ENCODE results near the gene NLRP9.

The NLRP9 gene

DNA sequence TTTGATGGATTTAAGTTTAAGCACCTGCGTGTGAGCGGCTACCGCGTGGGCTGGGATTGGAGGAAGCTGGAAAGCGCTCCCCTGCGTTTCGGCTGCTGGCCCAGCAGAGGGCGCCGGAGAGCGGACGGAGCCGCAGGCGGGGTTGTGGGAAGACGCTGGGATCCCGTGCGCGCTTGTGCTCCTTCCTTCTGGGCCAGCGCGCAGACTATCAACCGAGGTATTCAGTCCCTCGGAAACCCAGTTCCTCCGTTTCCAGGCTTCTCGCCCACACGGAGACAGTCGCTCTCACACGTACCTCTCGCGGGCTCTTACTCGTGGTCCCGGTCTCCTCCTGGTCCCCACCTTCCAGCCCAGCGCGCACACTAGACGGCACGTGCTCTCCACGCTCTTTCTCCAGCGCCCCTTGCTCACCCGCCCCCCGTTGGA, 34.4 kb downstream of the NLRP9 start:
- peak; percentile 76 for DNase-seq (ENCODE audit: low spot score)

DNA sequence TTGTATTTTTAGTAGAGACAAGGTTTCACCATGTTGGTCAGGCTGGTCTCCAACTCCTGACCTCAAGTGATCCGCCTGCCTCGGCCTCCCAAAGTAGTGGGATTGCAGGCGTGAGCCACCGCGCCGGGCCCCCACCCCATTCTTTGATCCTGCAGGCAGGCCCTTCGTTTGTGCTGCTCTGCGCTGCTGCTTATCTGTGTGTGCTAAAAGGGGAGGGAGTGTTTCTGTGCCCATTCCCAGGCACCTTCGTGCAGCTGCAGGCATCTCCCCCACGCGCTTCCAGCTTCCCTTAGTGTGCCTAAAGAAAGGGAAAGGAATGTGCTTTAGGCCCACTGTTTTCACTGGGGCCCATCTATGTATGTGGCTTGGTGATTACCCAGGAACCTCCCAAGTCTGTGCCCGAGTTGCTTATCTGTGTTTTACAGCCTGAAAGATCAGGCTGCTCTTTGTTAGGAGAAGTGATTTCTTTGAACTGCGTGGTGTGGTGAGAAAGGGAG, 36.0 kb downstream of the NLRP9 start:
- no peak for DNase-seq (ENCODE audit: low spot score)

DNA sequence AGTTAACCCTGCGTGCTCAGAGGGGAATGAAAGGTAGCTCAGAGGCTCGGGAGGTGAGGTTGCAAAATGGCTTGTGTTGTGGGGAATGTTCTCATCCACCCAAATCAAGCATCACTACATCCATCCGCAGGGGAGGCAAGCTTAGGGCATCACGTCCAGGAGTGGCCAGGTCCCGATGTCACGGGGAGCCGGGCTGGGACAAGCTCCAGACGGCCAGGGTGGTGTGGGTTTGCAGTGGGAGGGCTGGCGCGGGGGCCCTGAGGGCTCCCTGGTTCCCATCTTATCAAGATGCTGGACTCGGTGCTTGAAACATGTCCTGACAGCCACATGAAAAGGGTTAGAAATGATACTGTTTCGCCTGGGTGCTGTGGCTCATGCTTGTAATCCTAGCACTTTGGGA, 37.4 kb downstream of the NLRP9 start:
- DNase-seq (ENCODE audit: low spot score), result no peak

DNA sequence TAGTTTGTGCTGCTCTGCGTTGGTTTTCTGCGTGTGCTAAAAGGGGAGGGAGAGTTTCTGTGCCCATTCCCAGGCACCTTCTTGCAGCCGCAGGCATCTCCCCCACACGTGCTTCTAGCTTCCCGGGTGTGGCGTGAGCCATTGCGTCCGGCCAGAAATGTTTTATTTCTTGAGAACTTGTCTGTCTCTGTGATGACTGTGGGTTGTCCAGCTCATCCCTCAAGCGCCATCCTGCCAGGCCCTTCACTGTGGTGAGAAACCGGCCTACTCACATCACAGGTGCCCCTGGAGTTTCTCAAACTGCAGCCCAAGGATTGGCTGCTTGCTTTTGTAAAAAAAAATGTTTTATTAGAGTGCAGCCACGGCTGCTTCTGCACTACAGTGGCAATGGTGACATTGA, 39.0 kb downstream of the NLRP9 start:
- DNase-seq (ENCODE audit: low spot score), result no peak

DNA sequence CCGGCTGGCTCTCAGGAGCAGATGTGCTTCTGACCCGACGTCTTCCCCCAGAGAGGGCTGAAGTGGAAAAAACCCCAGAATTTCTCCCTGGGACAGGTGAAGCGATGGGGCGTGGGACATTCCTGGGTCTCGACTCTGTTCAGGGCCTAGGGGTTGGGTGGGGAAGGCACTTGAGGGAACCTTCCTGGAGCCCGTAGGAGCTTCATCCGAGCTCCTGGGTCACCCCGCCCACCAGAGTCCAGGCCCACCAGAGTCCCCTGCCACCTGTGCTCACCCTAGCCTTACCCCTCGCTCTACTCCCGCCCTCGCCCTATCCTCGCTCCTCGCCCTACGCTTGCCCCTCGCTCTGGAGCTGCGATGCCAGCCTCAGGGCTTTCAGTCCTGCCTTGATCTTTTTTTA, 39.9 kb downstream of the NLRP9 start:
- DNase-seq (ENCODE audit: low spot score), result no peak

DNA sequence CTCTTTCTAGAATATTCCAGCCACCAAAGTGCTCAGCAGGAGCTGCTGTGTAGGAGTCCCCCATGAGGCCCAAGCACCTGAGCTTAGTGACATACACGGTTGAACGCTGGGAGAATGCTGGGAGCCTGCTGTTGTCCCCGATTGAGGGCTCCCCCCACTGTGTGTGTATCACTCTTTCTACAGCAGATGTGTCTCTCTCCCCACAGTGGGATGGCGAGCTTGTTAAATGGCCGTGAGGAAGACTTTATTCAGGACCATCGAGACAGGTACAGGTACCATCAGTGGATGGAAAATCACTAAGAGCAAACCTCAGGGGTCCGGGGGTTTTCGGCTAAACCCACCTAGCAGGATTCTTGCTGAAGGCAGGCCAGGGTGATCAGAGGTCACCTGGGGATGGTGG, 40.5 kb downstream of the NLRP9 start:
- DNase-seq (ENCODE audit: low spot score), result no peak

DNA sequence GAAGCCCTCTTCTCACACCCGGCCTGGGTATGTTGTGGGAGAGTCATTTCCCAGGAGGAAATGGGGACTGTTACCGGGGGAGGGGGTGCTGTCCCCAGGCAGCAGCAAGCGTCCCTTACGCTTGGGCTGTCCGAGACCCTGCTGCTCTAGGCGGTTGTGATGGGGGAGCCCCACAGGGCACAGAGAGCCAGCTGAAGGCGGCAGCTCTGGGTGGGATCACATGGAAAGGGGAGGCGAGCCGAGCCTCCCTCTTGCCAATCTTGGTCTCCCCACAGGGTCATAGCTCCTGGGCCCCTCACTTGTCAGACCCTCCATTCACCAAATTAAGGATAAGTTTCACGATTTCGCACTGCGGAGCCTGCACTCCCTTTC, 41.1 kb downstream of the NLRP9 start:
- DNase-seq (ENCODE audit: low spot score), result no peak

DNA sequence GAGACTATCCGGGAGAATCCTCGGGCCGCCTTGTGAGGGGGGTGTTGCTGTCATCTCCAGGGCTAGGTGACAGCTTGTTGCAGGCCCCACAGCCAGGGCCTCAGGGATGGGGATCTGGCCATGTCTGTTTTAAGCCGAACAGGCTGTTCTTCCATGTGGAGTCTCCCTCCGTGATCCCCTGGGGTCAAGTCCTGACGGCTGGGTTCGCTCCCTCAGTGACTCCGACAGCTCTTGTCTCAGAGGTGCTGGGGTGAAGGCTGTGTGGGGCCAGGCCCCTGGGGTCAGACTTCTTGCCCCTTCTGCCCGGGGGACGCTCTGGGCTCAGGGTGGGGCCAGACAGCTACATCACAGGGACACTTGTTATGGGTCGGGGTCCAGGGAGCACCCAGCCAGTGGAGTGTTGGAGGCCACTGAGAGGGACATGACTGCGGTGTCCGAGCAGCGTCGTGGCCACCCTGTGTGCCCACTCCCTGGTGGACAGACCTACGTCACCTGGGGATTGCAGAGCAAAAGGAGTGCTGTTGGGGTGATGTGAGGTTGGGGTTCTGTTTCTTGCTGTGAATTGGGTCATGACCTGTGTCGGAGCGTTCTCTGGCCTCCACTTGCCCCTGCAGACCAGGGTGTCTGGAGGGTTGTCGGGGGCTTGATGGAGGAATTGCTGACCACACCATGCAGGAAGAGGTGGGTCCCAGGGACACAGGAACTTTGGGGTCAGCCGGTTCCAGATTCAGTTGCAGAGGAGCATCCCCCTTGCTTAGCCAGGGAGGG, 41.7 kb downstream of the NLRP9 start:
- no peak for DNase-seq (ENCODE audit: low spot score)

DNA sequence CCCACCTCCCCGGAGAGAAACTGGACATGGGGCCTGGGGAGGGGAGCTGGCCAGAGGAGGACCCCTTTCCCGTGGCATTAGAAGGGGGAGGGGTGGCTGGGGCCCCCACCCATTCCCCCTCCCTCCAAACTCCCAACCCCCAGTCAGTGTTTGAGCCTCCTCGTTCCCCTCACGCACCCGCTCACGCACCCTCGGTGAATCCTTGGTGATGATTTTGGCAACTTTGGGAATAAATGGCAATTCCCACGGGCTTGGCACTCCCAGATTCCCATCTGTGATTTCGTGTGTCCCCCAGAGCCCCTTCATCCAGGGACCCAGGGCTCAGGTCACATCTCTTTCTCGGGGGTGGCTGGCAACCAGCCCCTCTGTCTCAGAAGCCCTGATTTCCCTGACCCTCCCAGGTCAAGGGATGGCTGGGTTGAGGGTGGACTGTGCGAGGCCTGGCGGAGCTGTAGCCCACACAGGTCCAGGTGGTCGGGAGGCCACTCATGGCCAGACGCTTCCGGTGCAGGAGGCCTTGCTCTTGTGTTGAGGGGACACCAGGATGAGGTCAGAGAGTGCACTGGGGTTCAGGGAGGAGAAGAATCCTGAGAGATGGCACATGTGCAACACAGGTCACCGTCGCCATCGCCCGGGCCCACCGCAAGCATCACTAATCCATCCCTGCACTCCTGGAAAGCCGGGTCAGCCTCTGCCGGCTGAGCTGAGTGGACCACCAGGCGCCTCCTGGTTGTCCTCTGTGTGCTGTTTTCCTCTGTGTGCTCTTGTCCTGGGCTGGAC, 42.5 kb downstream of the NLRP9 start:
- no peak for DNase-seq (ENCODE audit: low spot score)

DNA sequence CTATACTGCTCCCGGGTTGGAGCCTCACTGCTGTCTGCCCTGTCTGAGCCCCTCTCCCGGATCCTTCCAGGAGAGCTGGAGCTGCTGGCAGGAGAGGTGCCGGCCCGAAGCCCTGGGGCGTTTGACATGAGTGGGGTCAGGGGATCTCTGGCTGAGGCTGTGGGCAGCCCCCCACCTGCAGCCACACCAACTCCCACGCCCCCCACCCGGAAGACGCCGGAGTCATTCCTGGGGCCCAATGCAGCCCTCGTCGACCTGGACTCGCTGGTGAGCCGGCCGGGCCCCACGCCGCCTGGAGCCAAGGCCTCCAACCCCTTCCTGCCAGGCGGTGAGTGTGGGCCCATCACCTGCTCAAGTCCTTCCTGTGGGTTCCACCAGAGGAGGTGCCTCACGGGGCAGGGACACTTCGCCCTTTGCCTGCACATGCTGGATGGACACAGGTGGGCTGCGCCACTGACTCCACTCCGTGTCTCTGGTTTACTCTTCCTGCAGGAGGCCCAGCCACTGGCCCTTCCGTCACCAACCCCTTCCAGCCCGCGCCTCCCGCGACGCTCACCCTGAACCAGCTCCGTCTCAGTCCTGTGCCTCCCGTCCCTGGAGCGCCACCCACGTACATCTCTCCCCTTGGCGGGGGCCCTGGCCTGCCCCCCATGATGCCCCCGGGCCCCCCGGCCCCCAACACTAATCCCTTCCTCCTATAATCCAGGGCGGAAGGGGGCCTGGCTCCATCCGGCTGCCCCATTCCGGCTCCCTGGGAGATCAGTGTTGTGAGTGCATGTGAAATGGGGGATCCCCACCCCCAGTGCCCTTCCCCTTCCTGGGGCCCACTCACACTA, 43.3 kb downstream of the NLRP9 start:
- DNase-seq (ENCODE audit: low spot score), result no peak

DNA sequence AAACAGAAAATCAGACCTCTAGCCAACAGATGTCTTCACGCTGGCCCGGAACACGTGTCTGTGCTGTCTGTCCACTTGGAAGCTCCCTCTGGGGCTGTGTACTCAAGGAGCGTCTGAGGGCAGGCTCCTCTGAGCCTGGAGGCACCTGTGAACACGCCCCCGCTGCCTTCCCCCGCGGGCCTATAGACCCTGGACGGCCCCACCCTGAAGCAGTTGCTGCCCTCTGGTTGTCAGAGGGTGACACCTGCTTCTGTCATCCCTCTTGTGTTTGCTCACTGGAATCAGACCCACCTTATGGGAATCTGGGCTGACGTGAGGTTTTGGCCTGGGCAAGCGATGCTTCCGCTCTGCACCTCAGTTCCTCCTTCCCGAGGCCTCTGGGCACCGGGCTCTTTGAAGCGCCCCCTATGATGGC, 44.0 kb downstream of the NLRP9 start:
- no peak for DNase-seq (ENCODE audit: low spot score)

DNA sequence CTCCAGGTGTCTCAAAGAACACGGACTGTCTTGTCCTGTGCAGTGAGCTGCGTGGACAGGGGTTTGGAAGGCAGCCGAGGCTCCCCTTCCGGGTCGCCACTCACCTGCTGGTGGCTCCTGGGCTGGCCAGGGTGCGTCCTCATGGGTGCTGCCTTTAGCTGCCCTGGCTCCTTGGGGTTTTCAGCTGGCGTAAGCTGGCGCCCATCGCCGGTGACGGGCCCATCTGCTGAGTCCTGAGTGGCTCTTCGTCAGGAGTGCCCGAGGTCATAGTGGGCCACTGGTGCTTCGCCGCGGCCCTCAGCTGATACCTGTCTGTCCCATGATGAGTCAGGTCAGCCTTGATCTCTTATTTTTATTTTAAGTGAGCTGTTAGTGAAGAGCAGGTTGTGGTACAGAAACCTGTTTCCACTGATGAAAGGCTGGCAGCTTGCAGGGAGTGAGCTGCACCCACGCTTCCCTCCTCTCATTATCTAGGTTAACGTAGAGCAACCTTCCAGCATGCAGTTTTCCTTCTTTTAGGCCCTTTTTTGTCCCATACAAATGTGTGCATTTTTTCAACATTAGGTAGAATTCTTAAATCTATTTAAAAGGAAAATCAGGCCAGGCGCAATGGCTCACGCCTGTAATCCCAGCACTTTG, 44.7 kb downstream of the NLRP9 start:
- no peak for DNase-seq (ENCODE audit: low spot score)

DNA sequence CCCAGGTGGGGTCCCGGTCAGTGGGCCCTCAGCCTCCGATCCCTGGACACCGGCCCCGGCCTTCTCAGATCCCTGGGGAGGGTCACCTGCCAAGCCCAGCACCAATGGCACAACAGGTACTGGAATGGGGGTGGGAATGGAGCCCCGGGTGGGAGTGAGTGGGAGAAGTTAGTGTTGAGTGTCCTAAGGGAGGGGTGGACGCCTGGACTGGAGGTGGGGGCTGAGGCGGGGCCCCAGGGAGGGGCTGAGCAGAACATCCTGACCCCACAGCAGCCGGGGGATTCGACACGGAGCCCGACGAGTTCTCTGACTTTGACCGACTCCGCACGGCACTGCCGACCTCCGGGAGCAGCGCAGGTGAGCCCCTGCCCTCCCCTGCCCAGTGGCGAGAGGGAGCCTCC, 45.5 kb downstream of the NLRP9 start:
- DNase-seq (ENCODE audit: low spot score), result no peak

DNA sequence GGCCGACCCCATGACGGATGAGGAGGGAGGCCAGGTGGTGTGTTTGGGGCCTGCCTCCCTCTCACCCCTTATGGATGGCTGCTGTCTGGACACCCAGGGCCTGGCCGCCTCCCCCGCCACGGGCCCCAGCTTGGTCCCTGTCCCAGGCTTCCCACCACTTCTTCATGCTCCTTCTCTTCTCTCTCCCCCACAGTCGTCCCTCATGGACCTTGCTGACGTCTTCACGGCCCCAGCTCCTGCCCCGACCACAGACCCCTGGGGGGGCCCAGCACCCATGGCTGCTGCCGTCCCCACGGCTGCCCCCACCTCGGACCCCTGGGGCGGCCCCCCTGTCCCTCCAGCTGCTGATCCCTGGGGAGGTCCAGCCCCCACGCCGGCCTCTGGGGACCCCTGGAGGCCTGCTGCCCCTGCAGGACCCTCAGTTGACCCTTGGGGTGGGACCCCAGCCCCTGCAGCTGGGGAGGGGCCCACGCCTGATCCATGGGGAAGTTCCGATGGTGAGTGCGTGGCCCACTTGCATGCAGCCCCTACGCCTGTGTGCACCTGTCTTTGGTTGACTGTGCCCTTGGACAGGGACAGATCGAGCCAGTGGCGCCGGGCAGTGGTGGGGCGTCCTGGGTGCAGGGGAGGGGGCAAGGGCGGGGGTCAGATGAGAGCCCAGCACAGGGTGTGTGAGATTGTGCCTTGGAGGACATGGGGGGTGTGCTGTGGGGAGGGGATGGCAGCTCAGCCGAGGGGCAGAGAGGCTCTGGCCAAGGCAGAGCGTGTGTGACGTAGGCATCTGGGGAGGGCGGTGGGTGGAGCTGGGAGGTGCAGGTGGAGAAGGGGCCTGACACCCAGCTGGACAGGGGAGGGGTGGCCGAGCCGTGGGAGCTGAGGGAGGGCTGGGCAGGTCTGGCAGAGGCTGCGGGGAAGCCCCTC, 46.4 kb downstream of the NLRP9 start:
- no peak for DNase-seq (ENCODE audit: low spot score)

DNA sequence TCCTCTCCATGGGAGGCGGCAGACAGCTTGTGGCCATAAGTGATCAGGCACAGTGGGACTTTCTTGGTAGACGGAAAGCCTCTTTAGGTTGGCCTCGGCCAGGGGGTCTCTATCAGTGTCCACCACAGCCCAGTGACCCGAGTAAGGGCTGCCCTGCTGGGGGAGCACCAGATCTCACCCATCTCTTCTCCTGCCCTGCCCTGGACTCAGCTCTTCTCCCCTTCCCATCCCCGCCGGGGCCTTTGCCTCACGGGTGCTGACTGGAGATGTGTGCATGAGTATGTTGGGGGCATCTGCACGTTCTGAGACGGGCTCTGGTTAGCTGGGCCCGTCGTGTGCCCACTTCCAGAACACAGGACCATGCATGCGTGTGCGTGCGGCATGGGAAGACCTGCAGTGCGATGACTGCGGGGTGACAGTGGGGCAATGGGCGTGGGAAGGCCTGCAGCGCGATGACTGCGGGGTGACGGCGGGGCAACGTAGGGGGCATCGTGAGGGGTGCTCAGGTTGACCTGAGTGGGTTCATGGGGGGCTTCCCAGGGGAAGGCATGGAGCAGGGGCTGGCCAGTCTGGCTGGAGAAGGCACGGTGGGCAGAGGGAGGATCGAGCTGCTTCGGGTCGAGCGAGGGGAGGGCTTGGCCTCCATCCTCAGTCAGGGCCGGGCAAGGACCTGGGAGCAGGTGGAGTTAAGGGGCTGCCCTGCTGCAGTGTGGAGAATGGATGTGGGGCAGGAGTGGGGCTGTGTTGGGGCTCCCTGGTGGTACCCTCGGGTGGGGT, 47.2 kb downstream of the NLRP9 start:
- no peak for DNase-seq (ENCODE audit: low spot score)

DNA sequence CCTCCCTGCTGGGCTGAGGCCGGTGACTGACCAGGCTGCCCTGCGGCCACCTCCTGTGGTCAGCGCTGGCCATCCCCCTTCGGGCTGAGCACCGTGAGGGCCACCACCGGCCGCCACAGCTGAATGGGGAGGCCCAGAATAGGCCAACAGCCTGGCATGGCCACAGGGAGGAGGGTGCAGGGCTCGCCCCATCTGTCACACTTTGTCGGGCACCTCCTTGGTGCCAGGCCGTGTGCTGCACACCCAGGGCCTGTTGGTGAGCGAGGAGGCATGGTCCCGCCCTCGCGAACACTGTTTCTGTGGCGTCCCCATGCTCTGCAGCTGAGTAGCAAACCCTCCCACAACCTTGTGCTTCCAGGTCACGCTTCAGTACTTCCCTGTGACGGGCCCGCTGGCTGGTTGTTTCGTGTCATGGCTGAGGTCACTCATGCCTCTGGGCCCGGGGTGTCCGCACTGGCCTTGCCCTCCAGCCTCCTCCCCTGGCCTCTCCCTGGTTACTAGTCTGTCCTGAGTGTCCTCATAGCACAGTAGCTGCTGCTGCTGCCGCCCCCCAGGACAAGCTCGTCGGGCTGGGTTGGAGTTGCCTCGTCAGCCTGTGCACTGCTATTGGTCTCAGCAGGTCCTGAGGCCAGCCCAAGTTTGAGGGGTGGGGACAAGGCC, 48.0 kb downstream of the NLRP9 start:
- DNase-seq (ENCODE audit: low spot score), result no peak

DNA sequence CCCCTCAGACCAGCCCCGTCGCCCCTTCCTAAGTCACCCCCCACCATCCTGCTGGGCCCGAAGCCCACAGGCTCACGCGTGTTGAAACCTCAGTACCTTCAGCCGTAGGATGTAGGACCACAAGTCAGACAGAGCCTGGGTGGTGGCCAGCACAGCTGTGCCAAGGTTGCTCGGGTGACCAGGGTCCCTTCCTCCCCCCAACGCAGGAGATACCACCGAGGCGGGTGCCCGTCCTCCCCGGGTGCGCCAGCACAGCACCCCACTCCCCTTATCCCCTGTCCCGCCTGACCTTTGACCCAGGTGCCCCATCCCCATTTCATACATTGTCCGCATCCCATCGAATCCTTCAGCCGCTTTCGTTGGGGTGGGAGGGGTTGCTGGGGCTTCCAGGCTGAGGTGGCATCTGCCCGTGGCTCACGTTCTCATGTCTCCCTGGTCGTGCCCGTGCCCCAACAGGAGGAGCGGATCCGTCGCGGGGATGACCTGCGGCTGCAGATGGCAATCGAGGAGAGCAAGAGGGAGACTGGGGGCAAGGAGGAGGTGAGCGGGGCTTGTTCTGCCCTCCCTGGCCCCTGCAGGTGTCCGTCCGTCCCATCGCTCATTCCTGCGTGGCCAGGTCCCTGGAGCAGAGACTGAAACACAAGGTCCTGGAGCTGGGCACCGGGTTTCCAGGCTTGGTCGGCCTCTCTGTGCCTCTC, 48.6 kb downstream of the NLRP9 start:
- no peak for DNase-seq (ENCODE audit: low spot score)

DNA sequence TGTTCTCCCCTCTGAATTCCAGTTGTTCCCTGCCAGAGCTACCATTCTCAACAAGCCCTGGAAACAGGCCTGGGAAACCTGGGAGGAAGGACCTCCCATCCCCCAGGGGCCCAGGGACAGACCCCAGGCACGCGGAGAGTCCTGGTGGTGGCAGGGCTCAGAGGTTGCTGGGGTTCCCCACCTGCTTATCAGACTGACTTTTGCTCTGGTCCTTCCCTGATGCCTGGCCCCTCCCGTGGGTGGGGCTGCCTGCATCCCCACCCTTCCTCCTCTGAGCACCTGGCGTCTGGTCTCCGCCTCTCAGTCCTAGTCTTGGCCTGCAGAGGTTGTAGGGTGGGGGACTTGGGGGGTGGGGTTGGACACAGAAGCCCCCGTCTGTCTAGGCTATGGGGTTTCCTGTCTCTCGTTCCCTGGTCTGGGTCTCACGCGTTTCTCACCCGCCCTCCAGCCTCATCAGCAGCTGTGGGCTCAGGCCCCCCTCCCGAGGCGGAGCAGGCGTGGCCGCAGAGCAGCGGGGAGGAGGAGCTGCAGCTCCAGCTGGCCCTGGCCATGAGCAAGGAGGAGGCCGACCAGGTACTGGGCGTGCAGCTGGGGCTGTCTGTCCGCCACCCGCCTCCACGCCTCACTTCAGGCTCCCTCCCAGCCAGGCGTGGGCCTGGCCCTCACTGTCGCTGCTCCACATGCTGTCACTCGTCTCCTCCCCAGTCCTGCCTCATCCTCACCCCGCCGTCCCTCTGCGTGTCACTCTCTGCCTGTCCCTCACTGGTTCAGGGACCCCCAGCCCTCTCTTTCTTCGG, 49.6 kb downstream of the NLRP9 start:
- no peak for DNase-seq (ENCODE audit: low spot score)
